Keratinocyte (primary cell): ENCODE measurements around the gene FOXK2. TPM values are rescaled to one million over a fixed set of nuclear protein-coding genes. Genes with fewer than 3 reads are reported as not detected.

ENCODE experiments used
- DNase-seq: peaks from one replicate; pipeline ENCODE4 v3.0.0-alpha.2; 2011; ENCODE audit warnings: low read depth, missing footprints, low spot score
- FAIRE-seq: peaks from 2 replicates; lab custom pipeline; 2011; peaks lifted over from hg19 to GRCh38; lab: Jason Lieb, UNC
- H2AFZ ChIP-seq: 2 replicates; pipeline ENCODE4 v1.6.0; 2012; ENCODE audit warnings: low read length, control low read depth, inconsistent platforms; ENCODE audit not compliant: control insufficient read depth
- H3K27ac ChIP-seq: 2 replicates; pipeline ENCODE4 v1.5.1; 2011; ENCODE audit warnings: low read length; ENCODE audit not compliant: control insufficient read depth, insufficient read depth
- H3K27me3 ChIP-seq: 3 replicates; pipeline ENCODE4 v1.6.0; 2011; ENCODE audit warnings: low read length; ENCODE audit not compliant: control insufficient read depth, insufficient read depth; ENCODE audit errors: extremely low read depth
- H3K36me3 ChIP-seq, 2 experiments: 2 replicates in 1 of 2; 3 replicates in 1 of 2; pipeline ENCODE4 v1.5.1; 2011; ENCODE audit warnings: low read length in 2 of 2, mild to moderate bottlenecking in 1 of 2; ENCODE audit not compliant: control insufficient read depth in 2 of 2, insufficient read depth in 2 of 2; ENCODE audit errors: extremely low read depth in 1 of 2
- H3K4me1 ChIP-seq: 3 replicates; pipeline ENCODE4 v1.5.1; 2011; ENCODE audit warnings: low read length; ENCODE audit not compliant: control insufficient read depth, insufficient read depth; ENCODE audit errors: extremely low read depth
- H3K4me2 ChIP-seq: 3 replicates; pipeline ENCODE4 v1.6.0; 2011; ENCODE audit warnings: low read depth, low read length; ENCODE audit not compliant: control insufficient read depth, insufficient read depth; ENCODE audit errors: extremely low read depth
- H3K4me3 ChIP-seq, 3 experiments: fragments of 200-600 bp in 1 of 3; sonication (generic) in 1 of 3; 2 replicates in 2 of 3; 3 replicates in 1 of 3; pipeline ENCODE4 v1.5.1; 2011 to 2016; ENCODE audit warnings: low read length in 3 of 3, mild to moderate bottlenecking in 3 of 3, control low read depth in 2 of 3, inconsistent platforms in 1 of 3, low read depth in 1 of 3, mixed read lengths in 1 of 3, mixed run types in 1 of 3, moderate library complexity in 1 of 3; ENCODE audit not compliant: control insufficient read depth in 2 of 3, insufficient read depth in 2 of 3; ENCODE audit errors: extremely low read depth in 1 of 3
- H3K79me2 ChIP-seq: 2 replicates; pipeline ENCODE4 v1.6.0; 2012; ENCODE audit warnings: low read length; ENCODE audit not compliant: control insufficient read depth, insufficient read depth
- H3K9ac ChIP-seq: 3 replicates; pipeline ENCODE4 v1.6.0; 2011; ENCODE audit warnings: low read length; ENCODE audit not compliant: control insufficient read depth, insufficient read depth; ENCODE audit errors: extremely low read depth
- H3K9me1 ChIP-seq: 3 replicates; pipeline ENCODE4 v1.6.0; 2011; ENCODE audit warnings: low read length; ENCODE audit not compliant: control insufficient read depth, insufficient read depth; ENCODE audit errors: extremely low read depth
- H3K9me3 ChIP-seq: 2 replicates; pipeline ENCODE4 v1.5.1; 2012; ENCODE audit warnings: low read depth, low read length; ENCODE audit not compliant: control insufficient read depth
- H4K20me1 ChIP-seq: 3 replicates; pipeline ENCODE4 v1.6.0; 2011; ENCODE audit warnings: low read length; ENCODE audit not compliant: control insufficient read depth, insufficient read depth; ENCODE audit errors: extremely low read depth
- CTCF ChIP-seq, 3 experiments: IDR thresholded peaks in 1 of 3; conservative IDR thresholded peaks in 1 of 3; optimal IDR thresholded peaks in 1 of 3; 2 replicates in 2 of 3; 3 replicates in 1 of 3; pipeline versions ENCODE3 to v1.5.1; 2011; ENCODE audit warnings: low read length in 3 of 3, mild to moderate bottlenecking in 3 of 3, moderate library complexity in 2 of 3, control low read depth in 1 of 3, inconsistent platforms in 1 of 3; ENCODE audit not compliant: insufficient read depth in 2 of 3; ENCODE audit errors: extremely low read depth in 1 of 3
- EZH2 ChIP-seq: IDR thresholded peaks from one replicate; pipeline ENCODE4 v1.6.1; 2012; ENCODE audit warnings: inconsistent platforms, mild to moderate bottlenecking, low read length, moderate library complexity
- dilution Hi-C: fragments of 300-500 bp; cut with MboI; formaldehyde crosslinking; loops from one replicate; pipeline ENCODE4 v1.7.0; 2020; ENCODE audit warnings: low sequenced_read_pairs; ENCODE audit not compliant: extremely low pct_ligation_motif_present
- polyA plus RNA-seq, 5 experiments: library from polyadenylated mRNA; depleted of rRNA in 3 of 5; stranded (reverse) in 3 of 5; stranded (forward) in 1 of 5; unstranded in 1 of 5; fragments of >200 nt; gene quantifications; 1 replicate in 1 of 5; 2 replicates in 3 of 5; 3 replicates in 1 of 5; pipeline versions ENCODE4 v1.2.1 to v1.2.3, GENCODE V29; 2011 to 2012; ENCODE audit warnings: missing spikeins in 2 of 5, low read depth in 1 of 5, low replicate concordance in 1 of 5

The FOXK2 gene
- polyA plus RNA-seq, 1 donor (not counting 4 experiments of a cell fraction or from before 2014, with no cell fraction given), result 43.9 TPM

GRCh38 chr17:82590216-82590615 is 70.7 kb downstream of the FOXK2 start:
- dilution Hi-C loops, result no loop called here
- Histone ChIP-seq H2AFZ (no peak overlapping the region), H3K9me1 (peaks cover 4% of the 10 kb centered on the region), H3K9ac (no peak overlapping the region), H3K4me1 (peaks cover 16% of the 10 kb centered on the region), H3K79me2 (peaks cover 11% of the 10 kb centered on the region), H3K4me2 (no peak overlapping the region), H3K4me3 (no peak overlapping the region), H3K9me3 (no peaks in the 10 kb centered on the region), H3K27me3 (no peaks in the 10 kb centered on the region), H4K20me1 (peaks cover 4% of the 10 kb centered on the region), H3K27ac (no peak overlapping the region), H3K36me3 (peaks cover 25 to 43% of the 10 kb centered on the region in 2 experiments)
- FAIRE-seq (no peak), DNase-seq (no peak)
- no peak for TF ChIP-seq EZH2
- TF ChIP-seq CTCF (optimal IDR thresholded peaks at IDR 0.05 in 1 of 3, IDR thresholded peaks at IDR 0.05 in 1 of 3, conservative IDR thresholded peaks at IDR 0.05 in 1 of 3; ENCODE audit: extremely low read depth in 1 of 3, insufficient read depth in 2 of 3, low read length in 3 of 3), result no peak

GRCh38 chr17:82590881-82591539 is 71.5 kb downstream of the FOXK2 start:
- dilution Hi-C loops, result no loop called here
- Histone ChIP-seq H2AFZ (no peak overlapping the region), H3K36me3 (peaks cover 25 to 44% of the 10 kb centered on the region in 2 experiments), H3K4me2 (no peak overlapping the region), H3K4me3 (no peak overlapping the region), H3K27ac (no peak overlapping the region), H3K4me1 (peaks cover 16% of the 10 kb centered on the region), H3K9me3 (no peaks in the 10 kb centered on the region), H3K79me2 (peaks cover 13% of the 10 kb centered on the region), H3K9me1 (peaks cover 4% of the 10 kb centered on the region), H3K27me3 (no peaks in the 10 kb centered on the region), H3K9ac (no peak overlapping the region), H4K20me1 (peaks cover 4% of the 10 kb centered on the region)
- no peak for TF ChIP-seq EZH2
- no peak for TF ChIP-seq CTCF (optimal IDR thresholded peaks at IDR 0.05 in 1 of 3, IDR thresholded peaks at IDR 0.05 in 1 of 3, conservative IDR thresholded peaks at IDR 0.05 in 1 of 3; ENCODE audit: extremely low read depth in 1 of 3, insufficient read depth in 2 of 3, low read length in 3 of 3)
- DNase-seq (no peak), FAIRE-seq (no peak)
